Measurements from ENCODE around the gene SH2D7. TPM values are rescaled to one million over a fixed set of nuclear protein-coding genes. Genes with fewer than 3 reads are reported as not detected.

SH2D7 gene
- total RNA-seq, 1 experiment from 2014 or later: not detected

- Mint-ChIP-seq H3K36me3 (ENCODE audit: insufficient read depth, unreplicated experiment) (no peaks in the 10 kb centered on the region), H3K4me3 (ENCODE audit: low read depth, unreplicated experiment) (no peak overlapping the region), H3K27ac (ENCODE audit: unreplicated experiment) (no peak overlapping the region), H3K27me3 (ENCODE audit: unreplicated experiment) (no peaks in the 10 kb centered on the region), H3K9me3 (ENCODE audit: low read depth, unreplicated experiment) (no peaks in the 10 kb centered on the region), H3K4me1 (ENCODE audit: low read depth, unreplicated experiment) (peaks cover 8% of the 10 kb centered on the region)
- TF ChIP-seq CTCF (IDR thresholded peaks at IDR 0.05; ENCODE audit: unreplicated experiment): no peak
- CTCF ChIA-PET: interaction anchor here (0.7 kb wide), 1 partner anchor 104 kb away, joined by 3 read pairs; no protein-coding TSS in a partner anchor
- DNase-seq: no peak
- intact Hi-C loops (cut with micrococcal nuclease; ENCODE audit: unreplicated experiment): no loop called here
- BruUV-seq (replicated peaks): no TSS peak
These were observed 1.8 kb upstream of the SH2D7 start for GRCh38 chr15:78090422-78091063.

GRCh38 chr15:78093242-78094020 is 1.1 kb downstream of the SH2D7 start:
- no peaks in the 10 kb centered on the region for H3K9me3 Mint-ChIP-seq (ENCODE audit: low read depth, unreplicated experiment)
- no peak for TF ChIP-seq CTCF (IDR thresholded peaks at IDR 0.05; ENCODE audit: unreplicated experiment)
- DNase-seq: no peak
- no peaks in the 10 kb centered on the region for H3K27me3 Mint-ChIP-seq (ENCODE audit: unreplicated experiment)
- no peak overlapping the region for H3K4me3 Mint-ChIP-seq (ENCODE audit: low read depth, unreplicated experiment)
- CTCF ChIA-PET: no interaction called here
- peaks cover 6% of the 10 kb centered on the region for H3K4me1 Mint-ChIP-seq (ENCODE audit: low read depth, unreplicated experiment)
- intact Hi-C loops (cut with micrococcal nuclease; ENCODE audit: unreplicated experiment): no loop called here
- H3K36me3 Mint-ChIP-seq (ENCODE audit: insufficient read depth, unreplicated experiment): no peaks in the 10 kb centered on the region
- H3K27ac Mint-ChIP-seq (ENCODE audit: unreplicated experiment): no peak overlapping the region
- no TSS peak for BruUV-seq (replicated peaks)

GRCh38 chr15:78097667-78098066 is 5.3 kb downstream of the SH2D7 start:
- no peak for DNase-seq
- no peak for TF ChIP-seq CTCF (IDR thresholded peaks at IDR 0.05; ENCODE audit: unreplicated experiment)
- intact Hi-C loops (cut with micrococcal nuclease; ENCODE audit: unreplicated experiment): no loop called here
- Mint-ChIP-seq H3K4me1 (ENCODE audit: low read depth, unreplicated experiment) (no peaks in the 10 kb centered on the region), H3K36me3 (ENCODE audit: insufficient read depth, unreplicated experiment) (no peaks in the 10 kb centered on the region), H3K27me3 (ENCODE audit: unreplicated experiment) (no peaks in the 10 kb centered on the region), H3K9me3 (ENCODE audit: low read depth, unreplicated experiment) (no peaks in the 10 kb centered on the region), H3K27ac (ENCODE audit: unreplicated experiment) (no peak overlapping the region), H3K4me3 (ENCODE audit: low read depth, unreplicated experiment) (no peak overlapping the region)
- CTCF ChIA-PET: interaction anchor here (1.3 kb wide), 1 partner anchor 11 kb away, joined by 3 read pairs; no protein-coding TSS in a partner anchor
- BruUV-seq (replicated peaks): no TSS peak

GRCh38 chr15:78098131-78098755 is 5.9 kb downstream of the SH2D7 start:
- no peaks in the 10 kb centered on the region for H3K4me1 Mint-ChIP-seq (ENCODE audit: low read depth, unreplicated experiment)
- H3K4me3 Mint-ChIP-seq (ENCODE audit: low read depth, unreplicated experiment): no peak overlapping the region
- CTCF ChIA-PET: interaction anchor here (1.3 kb wide), 1 partner anchor 10 kb away, joined by 3 read pairs; no protein-coding TSS in a partner anchor
- H3K9me3 Mint-ChIP-seq (ENCODE audit: low read depth, unreplicated experiment): no peaks in the 10 kb centered on the region
- no peak for DNase-seq
- no peaks in the 10 kb centered on the region for H3K36me3 Mint-ChIP-seq (ENCODE audit: insufficient read depth, unreplicated experiment)
- no peak for TF ChIP-seq CTCF (IDR thresholded peaks at IDR 0.05; ENCODE audit: unreplicated experiment)
- no peak overlapping the region for H3K27ac Mint-ChIP-seq (ENCODE audit: unreplicated experiment)
- no peaks in the 10 kb centered on the region for H3K27me3 Mint-ChIP-seq (ENCODE audit: unreplicated experiment)
- BruUV-seq (replicated peaks): no TSS peak
- intact Hi-C loops (cut with micrococcal nuclease; ENCODE audit: unreplicated experiment): no loop called here
